Natural killer cell (primary cell): Measurements from ENCODE around the gene SLC10A6. TPM values are rescaled to one million over a fixed set of nuclear protein-coding genes. Genes with fewer than 3 reads are reported as not detected.

Source experiments
- ATAC-seq, 3 donors: fragments of 150-1000 bp in 2 of 3; fragments of 200-7000 bp in 1 of 3; cut with Tn5 transposase; 1 replicate in 1 of 3; 2 replicates in 2 of 3; pipeline ENCODE4 v1.10.0; 2021; ENCODE audit warnings: mild to moderate bottlenecking in 2 of 3, moderate library complexity in 2 of 3
- DNase-seq, 2 donors: peaks; one replicate each; pipeline versions ENCODE4 v3.0.0 to v3.0.0-alpha.2; 2013 to 2021; ENCODE audit warnings: mixed read lengths in 1 of 2
- H3K27ac ChIP-seq: one replicate; pipeline ENCODE4 v1.5.1; 2013; ENCODE audit warnings: mild to moderate bottlenecking, low read length
- H3K27me3 ChIP-seq: one replicate; pipeline ENCODE4 v1.6.1; 2013; ENCODE audit warnings: low read length; ENCODE audit not compliant: control insufficient read depth, insufficient read depth
- H3K36me3 ChIP-seq: one replicate; pipeline ENCODE4 v1.6.1; 2013; ENCODE audit warnings: low read length; ENCODE audit not compliant: control insufficient read depth, insufficient read depth
- H3K4me1 ChIP-seq: one replicate; pipeline ENCODE4 v1.6.1; 2013; ENCODE audit warnings: low read length; ENCODE audit not compliant: control insufficient read depth, insufficient read depth
- H3K4me3 ChIP-seq: one replicate; pipeline ENCODE4 v1.5.1; 2013; ENCODE audit warnings: low read length
- H3K9me3 ChIP-seq: one replicate; pipeline ENCODE4 v1.6.1; 2013; ENCODE audit warnings: low read length; ENCODE audit not compliant: control insufficient read depth, insufficient read depth
- H3K27ac Mint-ChIP-seq, 2 donors: one replicate each; pipeline ENCODE4 v1.8.0; 2022; ENCODE audit warnings: mild to moderate bottlenecking in 2 of 2, mixed read lengths in 2 of 2, moderate library complexity in 1 of 2
- H3K27me3 Mint-ChIP-seq, 2 donors: one replicate each; pipeline ENCODE4 v1.8.0; 2022; ENCODE audit warnings: low read depth in 2 of 2, mixed read lengths in 2 of 2
- H3K36me3 Mint-ChIP-seq: one replicate; pipeline ENCODE4 v1.8.0; 2022; ENCODE audit warnings: mixed read lengths
- H3K4me1 Mint-ChIP-seq, 2 donors: one replicate each; pipeline ENCODE4 v1.8.0; 2022; ENCODE audit warnings: mixed read lengths in 2 of 2
- H3K4me3 Mint-ChIP-seq: one replicate; pipeline ENCODE4 v1.8.0; 2022; ENCODE audit warnings: mild to moderate bottlenecking, moderate library complexity, mixed read lengths
- H3K9me3 Mint-ChIP-seq, 2 donors: one replicate each; pipeline ENCODE4 v1.8.0; 2022; ENCODE audit warnings: mixed read lengths in 2 of 2
- CTCF ChIP-seq: fragments of 200-600 bp; IDR thresholded peaks from one replicate; pipeline ENCODE4 v1.8.0; 2022; ENCODE audit warnings: antibody characterized with exemption
- WGBS: methylation state at CpG from one replicate; pipeline ENCODE4 v1.1.7; 2013; ENCODE audit warnings: missing lambda C conversion rate; ENCODE audit not compliant: insufficient coverage; 5-methylcytosine and 5-hydroxymethylcytosine counted together
- intact Hi-C: fragments of 100-400 bp; cut with micrococcal nuclease; formaldehyde crosslinking; loops from one replicate; pipeline ENCODE4 v1.14.2; 2022
- total RNA-seq, 4 donors: library from RNA; stranded (reverse); fragments of 120-200 nt in 1 of 4; gene quantifications; one replicate each; pipeline versions ENCODE4 v1.2.3 to v1.2.4, GENCODE V29; 2013 to 2022

SLC10A6 gene
- total RNA-seq, 3 donors from 2014 or later (not counting 1 experiment from before 2014, with no cell fraction given): not detected

- H3K36me3 Mint-ChIP-seq: no peaks in the 10 kb centered on the region
- no peak for DNase-seq
- peaks cover 2 to 4% of the 10 kb centered on the region in 2 donors for H3K9me3 Mint-ChIP-seq
- 90% methylated on average over 2 of the region's 2 CpGs for WGBS
- H3K4me1 ChIP-seq: no peaks in the 10 kb centered on the region
- no peak for TF ChIP-seq CTCF
- H3K27ac Mint-ChIP-seq: no peak overlapping the region
- no peaks in the 10 kb centered on the region for H3K27me3 ChIP-seq
- H3K4me3 Mint-ChIP-seq: no peak overlapping the region
- intact Hi-C loops: no loop called here
- no peak overlapping the region for H3K4me3 ChIP-seq
- no peaks in the 10 kb centered on the region for H3K36me3 ChIP-seq
- ATAC-seq: no peak
- H3K4me1 Mint-ChIP-seq: no peaks in the 10 kb centered on the region
- peaks cover 9% of the 10 kb centered on the region for H3K9me3 ChIP-seq
- H3K27me3 Mint-ChIP-seq: no peaks in the 10 kb centered on the region
- no peak overlapping the region for H3K27ac ChIP-seq
These were observed 31.0 kb downstream of the SLC10A6 start for GRCh38 chr4:86818211-86818610.

DNA sequence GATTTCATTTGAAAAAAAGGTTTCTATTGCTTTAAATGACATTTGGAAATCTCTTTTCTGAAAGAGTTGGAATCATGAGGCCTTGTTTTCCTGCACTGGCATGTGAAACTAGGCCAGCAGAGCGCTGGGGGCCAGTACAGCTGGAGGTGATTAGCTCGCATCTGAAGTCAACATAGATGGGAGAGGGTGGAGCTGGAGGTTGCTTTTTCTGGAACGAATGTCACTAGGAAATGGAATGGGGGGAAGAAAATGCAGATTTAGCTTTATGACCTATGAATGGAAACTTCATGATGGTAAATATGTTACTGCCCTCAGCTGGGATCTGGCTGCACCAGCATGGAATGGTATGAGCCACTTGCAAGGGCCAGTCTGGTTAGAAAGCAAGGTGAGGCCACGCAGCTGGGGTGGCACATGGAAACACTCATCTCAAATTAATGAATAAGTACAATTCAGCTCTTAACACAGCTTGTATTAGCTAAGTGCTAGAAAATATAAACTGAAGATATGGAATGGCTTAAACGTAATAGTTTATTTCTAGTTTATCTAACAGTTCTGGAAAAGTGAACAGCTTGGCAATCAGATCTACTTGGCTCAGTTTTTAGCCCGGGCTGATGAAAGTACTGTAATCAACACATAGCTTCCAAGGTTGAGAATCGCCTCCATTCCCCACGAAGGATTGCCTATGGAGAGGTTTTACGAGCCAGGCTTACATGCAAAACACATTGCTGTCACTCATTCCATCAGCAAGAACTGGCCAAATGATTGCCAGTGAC, 32.5 kb downstream of the SLC10A6 start:
- intact Hi-C loops: no loop called here
- H3K27ac ChIP-seq: no peak overlapping the region
- TF ChIP-seq CTCF: no peak
- H3K4me3 Mint-ChIP-seq: no peak overlapping the region
- ATAC-seq (no peak), DNase-seq (no peak)
- no peaks in the 10 kb centered on the region for H3K36me3 Mint-ChIP-seq
- WGBS: 94% methylated on average over 9 of the region's 9 CpGs
- no peaks in the 10 kb centered on the region for H3K27me3 ChIP-seq
- H3K27me3 Mint-ChIP-seq: no peaks in the 10 kb centered on the region
- H3K36me3 ChIP-seq: no peaks in the 10 kb centered on the region
- H3K4me1 Mint-ChIP-seq: no peaks in the 10 kb centered on the region
- no peak overlapping the region for H3K4me3 ChIP-seq
- peaks cover 9% of the 10 kb centered on the region for H3K9me3 ChIP-seq
- no peaks in the 10 kb centered on the region for H3K4me1 ChIP-seq
- no peak overlapping the region for H3K27ac Mint-ChIP-seq
- H3K9me3 Mint-ChIP-seq: peaks cover 4 to 7% of the 10 kb centered on the region in 2 donors

DNA sequence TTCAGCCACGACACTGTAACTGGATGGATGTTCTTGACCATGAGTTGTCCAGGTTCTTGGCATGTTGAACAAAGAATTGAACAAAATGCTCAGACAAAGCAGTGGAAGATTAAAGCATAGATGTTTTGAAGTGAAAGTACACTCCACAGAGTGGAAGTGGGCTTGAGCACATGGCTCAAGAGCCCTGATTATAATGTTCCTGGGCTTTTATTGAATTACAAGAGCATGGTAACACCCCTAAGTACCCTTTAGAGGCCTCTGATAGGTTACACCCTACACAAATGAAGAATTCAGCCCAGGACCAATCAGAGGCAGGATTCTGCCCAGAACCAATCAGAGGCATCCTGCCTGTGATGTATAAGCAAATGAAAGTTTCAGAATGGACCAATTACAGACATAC, 33.5 kb downstream of the SLC10A6 start:
- Histone ChIP-seq H3K4me1 (no peaks in the 10 kb centered on the region), H3K4me3 (no peak overlapping the region), H3K27ac (no peak overlapping the region), H3K27me3 (no peaks in the 10 kb centered on the region), H3K9me3 (peaks cover 9% of the 10 kb centered on the region), H3K36me3 (no peaks in the 10 kb centered on the region)
- no peaks in the 10 kb centered on the region for H3K4me1 Mint-ChIP-seq
- WGBS: 60% methylated on average over 1 of the region's 1 CpG
- H3K9me3 Mint-ChIP-seq: peaks cover 2 to 7% of the 10 kb centered on the region in 2 donors
- no peak overlapping the region for H3K27ac Mint-ChIP-seq
- H3K36me3 Mint-ChIP-seq: no peaks in the 10 kb centered on the region
- H3K27me3 Mint-ChIP-seq: no peaks in the 10 kb centered on the region
- ATAC-seq (no peak), DNase-seq (no peak)
- H3K4me3 Mint-ChIP-seq: no peak overlapping the region
- no peak for TF ChIP-seq CTCF
- intact Hi-C loops: no loop called here

DNA sequence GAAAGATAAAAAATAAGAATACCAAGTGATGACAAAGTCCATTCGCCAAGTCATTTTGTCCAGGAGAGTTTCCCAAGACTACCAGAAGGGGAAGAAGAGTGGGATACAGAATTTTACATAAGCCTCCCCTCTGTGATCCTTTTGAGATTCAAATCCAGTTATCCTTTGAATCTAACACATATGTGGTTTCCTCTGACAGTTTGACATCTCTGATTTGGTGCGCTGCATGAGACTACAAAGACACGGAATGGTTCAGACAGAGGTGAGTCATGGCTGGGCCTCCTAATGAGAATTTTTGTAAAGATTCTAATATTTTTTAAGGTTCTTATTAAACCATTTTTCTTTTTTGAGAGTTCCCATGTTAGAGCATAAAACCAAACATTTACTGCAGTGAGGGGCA, 38.3 kb downstream of the SLC10A6 start:
- H3K4me1 ChIP-seq: no peaks in the 10 kb centered on the region
- Mint-ChIP-seq H3K9me3 (peaks cover 0 to 5% of the 10 kb centered on the region in 2 donors), H3K36me3 (no peaks in the 10 kb centered on the region), H3K27ac (no peak overlapping the region), H3K4me3 (no peak overlapping the region), H3K27me3 (no peaks in the 10 kb centered on the region), H3K4me1 (no peaks in the 10 kb centered on the region)
- DNase-seq (no peak), ATAC-seq (no peak)
- WGBS: 100% methylated on average over 1 of the region's 3 CpGs
- TF ChIP-seq CTCF: no peak
- H3K27ac ChIP-seq: no peak overlapping the region
- intact Hi-C loops: no loop called here
- no peak overlapping the region for H3K4me3 ChIP-seq
- no peaks in the 10 kb centered on the region for H3K27me3 ChIP-seq
- H3K9me3 ChIP-seq: peaks cover 4% of the 10 kb centered on the region
- H3K36me3 ChIP-seq: no peaks in the 10 kb centered on the region
